WTC11 (cell line): ENCODE data around the gene REN. TPM values are rescaled to one million over a fixed set of nuclear protein-coding genes. Genes with fewer than 3 reads are reported as not detected.

Experiments
- ATAC-seq: fragments of 200-7000 bp; cut with Tn5 transposase; 2 replicates; pipeline ENCODE4 v1.10.0; 2021; ENCODE audit warnings: mild to moderate bottlenecking, moderate library complexity
- CTCF ChIA-PET: fragments of 300-600 bp; sonication (Branson Sonifier 250); formaldehyde crosslinking; loops from one replicate; lab custom pipeline; 2021; ENCODE audit warnings: antibody characterized with exemption; lab: Charles Lee
- POLR2A ChIA-PET: fragments of 350-600 bp; sonication (Branson Sonifier 250); formaldehyde crosslinking; loops from one replicate; lab custom pipeline; 2021; ENCODE audit warnings: antibody characterized with exemption; lab: Charles Lee
- DNase-seq: peaks from one replicate; pipeline ENCODE4 v3.0.0; 2021; ENCODE audit warnings: low spot score
- H3K27ac Mint-ChIP-seq: 2 replicates; pipeline ENCODE4 v1.8.0; 2021; ENCODE audit warnings: mixed read lengths
- H3K27me3 Mint-ChIP-seq: 2 replicates; pipeline ENCODE4 v1.8.0; 2021; ENCODE audit warnings: low read depth, mild to moderate bottlenecking, moderate library complexity, mixed read lengths
- H3K36me3 Mint-ChIP-seq: 2 replicates; pipeline ENCODE4 v1.8.0; 2021; ENCODE audit warnings: mixed read lengths
- H3K4me1 Mint-ChIP-seq: 2 replicates; pipeline ENCODE4 v1.8.0; 2022; ENCODE audit warnings: mixed read lengths
- H3K4me3 Mint-ChIP-seq: 2 replicates; pipeline ENCODE4 v1.8.0; 2021; ENCODE audit warnings: mild to moderate bottlenecking, moderate library complexity, mixed read lengths
- H3K9me3 Mint-ChIP-seq: 2 replicates; pipeline ENCODE4 v1.8.0; 2021; ENCODE audit warnings: mixed read lengths
- CREM ChIP-seq: sonication (generic); formaldehyde crosslinking; IDR thresholded peaks from 2 replicates; pipeline ENCODE4 v1.8.1; 2022; ENCODE audit warnings: mild to moderate bottlenecking, missing genetic modification reagents, moderate library complexity
- ETV6 ChIP-seq: sonication (generic); formaldehyde crosslinking; IDR thresholded peaks from 2 replicates; pipeline ENCODE4 v1.8.1; 2022; ENCODE audit warnings: mild to moderate bottlenecking, missing genetic modification reagents
- GRHL2 ChIP-seq: fragments of 250-450 bp; sonication (Bioruptor Pico); IDR thresholded peaks from 2 replicates; pipeline ENCODE4 v1.8.0; 2022; ENCODE audit warnings: mild to moderate bottlenecking, moderate library complexity; ENCODE audit not compliant: insufficient replicate concordance, severe bottlenecking
- JAZF1 ChIP-seq: fragments of 250-450 bp; sonication (Bioruptor Pico); IDR thresholded peaks from 2 replicates; pipeline ENCODE4 v1.9.0; 2021; ENCODE audit warnings: moderate library complexity, mild to moderate bottlenecking, inconsistent platforms
- PRRX2 ChIP-seq: fragments of 250-450 bp; sonication (Bioruptor Pico); IDR thresholded peaks from 2 replicates; pipeline ENCODE4 v1.8.0; 2021; ENCODE audit warnings: mild to moderate bottlenecking
- ZNF317 ChIP-seq: sonication (generic); formaldehyde crosslinking; IDR thresholded peaks from 2 replicates; pipeline ENCODE4 v1.8.1; 2023; ENCODE audit warnings: low read depth, mild to moderate bottlenecking, moderate library complexity, missing genetic modification reagents, borderline replicate concordance
- ZNF671 ChIP-seq: fragments of 250-450 bp; sonication (Bioruptor Pico); IDR thresholded peaks from 2 replicates; pipeline ENCODE4 v1.8.0; 2021; ENCODE audit warnings: mild to moderate bottlenecking
- total RNA-seq: library from RNA; stranded (reverse); gene quantifications from 3 replicates; pipeline ENCODE4 v1.2.3, GENCODE V29; 2021
- TF ChIP-seq, protein P1 (sequence below): sonication (generic); formaldehyde crosslinking; IDR thresholded peaks from 2 replicates; pipeline ENCODE4 v1.8.0; 2023; ENCODE audit warnings: missing genetic modification reagents
- TF ChIP-seq, protein P2 (sequence below): fragments of 250-450 bp; sonication (Bioruptor Pico); IDR thresholded peaks from 2 replicates; pipeline ENCODE4 v2.1.2; 2022; ENCODE audit warnings: mild to moderate bottlenecking, moderate library complexity
- TF ChIP-seq, protein P3 (sequence below): sonication (generic); formaldehyde crosslinking; IDR thresholded peaks from 2 replicates; pipeline ENCODE4 v1.8.0; 2022; ENCODE audit warnings: mild to moderate bottlenecking, missing genetic modification reagents
- TF ChIP-seq, protein P4 (sequence below): sonication (generic); formaldehyde crosslinking; IDR thresholded peaks from 2 replicates; pipeline ENCODE4 v1.8.0; 2022; ENCODE audit warnings: missing genetic modification reagents
- TF ChIP-seq, protein P5 (sequence below): sonication (generic); formaldehyde crosslinking; IDR thresholded peaks from 2 replicates; pipeline ENCODE4 v1.8.1; 2022; ENCODE audit warnings: mild to moderate bottlenecking, moderate library complexity, missing genetic modification reagents
- TF ChIP-seq, protein P6 (sequence below): sonication (generic); formaldehyde crosslinking; IDR thresholded peaks from 2 replicates; pipeline ENCODE4 v1.8.1; 2023; ENCODE audit warnings: mild to moderate bottlenecking, missing genetic modification reagents

The REN gene
- total RNA-seq, 1 experiment from 2014 or later = not detected

DNA sequence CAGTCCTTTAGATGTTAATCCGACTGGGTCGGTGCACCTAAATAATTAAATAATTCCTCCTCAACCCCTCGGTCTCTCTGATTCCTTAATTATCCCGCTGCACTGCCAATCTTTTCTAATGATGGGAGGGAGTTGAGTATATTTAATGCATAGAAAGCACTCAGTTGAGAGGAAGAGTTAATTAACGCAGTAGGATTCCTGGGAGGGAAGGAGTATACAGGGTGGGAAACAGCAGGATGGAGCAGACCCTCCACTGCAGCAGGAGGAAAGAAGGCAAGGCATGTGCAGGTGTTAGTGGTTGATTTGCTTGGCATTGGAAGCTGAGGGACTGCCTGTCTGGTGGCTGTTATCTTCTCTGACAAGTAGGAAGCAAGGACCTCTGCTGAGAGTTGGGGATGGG, 9.9 kb upstream of the REN start (continued):
- TF ChIP-seq, protein P1, sequence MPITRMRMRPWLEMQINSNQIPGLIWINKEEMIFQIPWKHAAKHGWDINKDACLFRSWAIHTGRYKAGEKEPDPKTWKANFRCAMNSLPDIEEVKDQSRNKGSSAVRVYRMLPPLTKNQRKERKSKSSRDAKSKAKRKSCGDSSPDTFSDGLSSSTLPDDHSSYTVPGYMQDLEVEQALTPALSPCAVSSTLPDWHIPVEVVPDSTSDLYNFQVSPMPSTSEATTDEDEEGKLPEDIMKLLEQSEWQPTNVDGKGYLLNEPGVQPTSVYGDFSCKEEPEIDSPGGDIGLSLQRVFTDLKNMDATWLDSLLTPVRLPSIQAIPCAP = no peak
- TF ChIP-seq, protein P2, sequence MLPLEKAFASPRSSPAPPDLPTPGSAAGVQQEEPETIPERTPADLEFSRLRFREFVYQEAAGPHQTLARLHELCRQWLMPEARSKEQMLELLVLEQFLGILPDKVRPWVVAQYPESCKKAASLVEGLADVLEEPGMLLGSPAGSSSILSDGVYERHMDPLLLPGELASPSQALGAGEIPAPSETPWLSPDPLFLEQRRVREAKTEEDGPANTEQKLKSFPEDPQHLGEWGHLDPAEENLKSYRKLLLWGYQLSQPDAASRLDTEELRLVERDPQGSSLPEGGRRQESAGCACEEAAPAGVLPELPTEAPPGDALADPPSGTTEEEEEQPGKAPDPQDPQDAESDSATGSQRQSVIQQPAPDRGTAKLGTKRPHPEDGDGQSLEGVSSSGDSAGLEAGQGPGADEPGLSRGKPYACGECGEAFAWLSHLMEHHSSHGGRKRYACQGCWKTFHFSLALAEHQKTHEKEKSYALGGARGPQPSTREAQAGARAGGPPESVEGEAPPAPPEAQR = no peak
- TF ChIP-seq, protein P3, sequence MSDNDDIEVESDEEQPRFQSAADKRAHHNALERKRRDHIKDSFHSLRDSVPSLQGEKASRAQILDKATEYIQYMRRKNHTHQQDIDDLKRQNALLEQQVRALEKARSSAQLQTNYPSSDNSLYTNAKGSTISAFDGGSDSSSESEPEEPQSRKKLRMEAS (CRISPR knock-in tag) = no peak

DNA sequence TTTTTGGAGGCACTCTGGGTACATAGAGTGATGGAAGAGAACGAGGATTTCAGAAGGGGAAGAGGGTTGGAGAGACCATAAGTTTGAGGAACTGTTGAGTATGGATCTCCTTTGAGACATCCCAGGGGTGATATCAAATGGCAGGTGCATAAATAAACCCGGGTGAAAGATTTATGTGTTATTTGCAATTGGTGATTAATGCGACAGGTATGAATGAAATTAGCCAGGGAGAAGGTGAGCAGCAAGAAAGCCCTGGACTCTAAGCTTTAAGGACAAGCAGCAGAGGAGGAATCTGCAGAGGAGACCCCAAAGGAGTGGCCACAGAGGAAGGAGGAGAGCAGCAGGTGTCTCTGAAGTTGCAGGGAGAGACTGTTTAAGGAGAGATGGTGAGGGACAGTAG, 8.8 kb upstream of the REN start:
- TF ChIP-seq ZNF317 (CRISPR knock-in tag) (no peak), GRHL2 (CRISPR knock-in tag) (no peak), JAZF1 (no peak), PRRX2 (CRISPR knock-in tag) (no peak)
- TF ChIP-seq, protein P2 = no peak
- TF ChIP-seq, protein P4, sequence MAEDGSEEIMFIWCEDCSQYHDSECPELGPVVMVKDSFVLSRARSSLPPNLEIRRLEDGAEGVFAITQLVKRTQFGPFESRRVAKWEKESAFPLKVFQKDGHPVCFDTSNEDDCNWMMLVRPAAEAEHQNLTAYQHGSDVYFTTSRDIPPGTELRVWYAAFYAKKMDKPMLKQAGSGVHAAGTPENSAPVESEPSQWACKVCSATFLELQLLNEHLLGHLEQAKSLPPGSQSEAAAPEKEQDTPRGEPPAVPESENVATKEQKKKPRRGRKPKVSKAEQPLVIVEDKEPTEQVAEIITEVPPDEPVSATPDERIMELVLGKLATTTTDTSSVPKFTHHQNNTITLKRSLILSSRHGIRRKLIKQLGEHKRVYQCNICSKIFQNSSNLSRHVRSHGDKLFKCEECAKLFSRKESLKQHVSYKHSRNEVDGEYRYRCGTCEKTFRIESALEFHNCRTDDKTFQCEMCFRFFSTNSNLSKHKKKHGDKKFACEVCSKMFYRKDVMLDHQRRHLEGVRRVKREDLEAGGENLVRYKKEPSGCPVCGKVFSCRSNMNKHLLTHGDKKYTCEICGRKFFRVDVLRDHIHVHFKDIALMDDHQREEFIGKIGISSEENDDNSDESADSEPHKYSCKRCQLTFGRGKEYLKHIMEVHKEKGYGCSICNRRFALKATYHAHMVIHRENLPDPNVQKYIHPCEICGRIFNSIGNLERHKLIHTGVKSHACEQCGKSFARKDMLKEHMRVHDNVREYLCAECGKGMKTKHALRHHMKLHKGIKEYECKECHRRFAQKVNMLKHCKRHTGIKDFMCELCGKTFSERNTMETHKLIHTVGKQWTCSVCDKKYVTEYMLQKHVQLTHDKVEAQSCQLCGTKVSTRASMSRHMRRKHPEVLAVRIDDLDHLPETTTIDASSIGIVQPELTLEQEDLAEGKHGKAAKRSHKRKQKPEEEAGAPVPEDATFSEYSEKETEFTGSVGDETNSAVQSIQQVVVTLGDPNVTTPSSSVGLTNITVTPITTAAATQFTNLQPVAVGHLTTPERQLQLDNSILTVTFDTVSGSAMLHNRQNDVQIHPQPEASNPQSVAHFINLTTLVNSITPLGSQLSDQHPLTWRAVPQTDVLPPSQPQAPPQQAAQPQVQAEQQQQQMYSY (CRISPR knock-in tag) = no peak
- POLR2A ChIA-PET = no interaction called here
- H3K27me3 Mint-ChIP-seq = peaks cover 44% of the 10 kb centered on the region
- no peak overlapping the region for H3K27ac Mint-ChIP-seq
- H3K9me3 Mint-ChIP-seq = peaks cover 27% of the 10 kb centered on the region
- H3K4me1 Mint-ChIP-seq = no peaks in the 10 kb centered on the region
- H3K36me3 Mint-ChIP-seq = peaks cover 14% of the 10 kb centered on the region
- no peak overlapping the region for H3K4me3 Mint-ChIP-seq
- no peak for ATAC-seq
- CTCF ChIA-PET = interaction anchor here (1.4 to 2.0 kb wide), 3 partner anchors 13 to 39 kb away, joined by 5 to 9 read pairs (median 5); partner anchors contain the start of gene GOLT1A
- no peak for DNase-seq

DNA sequence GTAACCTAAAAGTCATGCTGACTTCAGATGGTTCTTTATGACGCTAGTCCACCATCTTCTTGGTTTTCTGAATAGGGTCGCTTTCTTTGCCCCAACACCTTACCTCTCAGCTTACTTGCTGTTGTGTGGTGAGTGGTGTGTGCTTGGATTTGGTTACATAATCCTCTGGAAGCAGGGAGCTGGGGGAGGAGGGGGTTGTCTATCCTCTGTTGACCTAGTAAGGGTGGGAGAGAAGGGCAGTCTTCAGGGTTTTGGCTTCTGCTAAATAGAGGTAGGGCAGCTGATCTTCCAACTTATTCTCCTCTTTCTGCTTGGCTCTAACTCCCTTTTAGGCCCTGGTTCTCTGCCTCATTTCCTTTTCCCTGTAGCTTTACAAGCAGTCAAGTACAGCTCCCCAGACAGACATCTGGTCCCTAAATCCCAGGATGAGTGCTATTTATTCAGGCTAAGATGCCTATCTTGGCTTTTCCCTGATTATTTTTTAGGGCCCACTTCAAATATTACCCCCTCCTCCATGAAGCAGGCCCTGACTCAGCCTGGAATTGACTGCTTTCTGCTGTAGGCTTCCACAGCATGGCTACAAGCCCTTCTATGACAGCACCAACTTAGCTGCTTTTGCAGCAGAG, 6.4 kb upstream of the REN start:
- ATAC-seq (no peak), DNase-seq (no peak)
- CTCF ChIA-PET = interaction anchor here (0.8 to 2.2 kb wide), 2 partner anchors 10 to 35 kb away, joined by 4 to 6 read pairs; no protein-coding TSS in a partner anchor
- peaks cover 22% of the 10 kb centered on the region for H3K27me3 Mint-ChIP-seq
- H3K36me3 Mint-ChIP-seq = peaks cover 25% of the 10 kb centered on the region
- peaks cover 42% of the 10 kb centered on the region for H3K9me3 Mint-ChIP-seq
- TF ChIP-seq CREM (CRISPR knock-in tag) (no peak), ZNF671 (no peak), ETV6 (CRISPR knock-in tag) (no peak)
- TF ChIP-seq, protein P5, sequence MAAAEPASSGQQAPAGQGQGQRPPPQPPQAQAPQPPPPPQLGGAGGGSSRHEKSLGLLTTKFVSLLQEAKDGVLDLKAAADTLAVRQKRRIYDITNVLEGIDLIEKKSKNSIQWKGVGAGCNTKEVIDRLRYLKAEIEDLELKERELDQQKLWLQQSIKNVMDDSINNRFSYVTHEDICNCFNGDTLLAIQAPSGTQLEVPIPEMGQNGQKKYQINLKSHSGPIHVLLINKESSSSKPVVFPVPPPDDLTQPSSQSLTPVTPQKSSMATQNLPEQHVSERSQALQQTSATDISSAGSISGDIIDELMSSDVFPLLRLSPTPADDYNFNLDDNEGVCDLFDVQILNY (CRISPR knock-in tag) = no peak
- TF ChIP-seq, protein P6, sequence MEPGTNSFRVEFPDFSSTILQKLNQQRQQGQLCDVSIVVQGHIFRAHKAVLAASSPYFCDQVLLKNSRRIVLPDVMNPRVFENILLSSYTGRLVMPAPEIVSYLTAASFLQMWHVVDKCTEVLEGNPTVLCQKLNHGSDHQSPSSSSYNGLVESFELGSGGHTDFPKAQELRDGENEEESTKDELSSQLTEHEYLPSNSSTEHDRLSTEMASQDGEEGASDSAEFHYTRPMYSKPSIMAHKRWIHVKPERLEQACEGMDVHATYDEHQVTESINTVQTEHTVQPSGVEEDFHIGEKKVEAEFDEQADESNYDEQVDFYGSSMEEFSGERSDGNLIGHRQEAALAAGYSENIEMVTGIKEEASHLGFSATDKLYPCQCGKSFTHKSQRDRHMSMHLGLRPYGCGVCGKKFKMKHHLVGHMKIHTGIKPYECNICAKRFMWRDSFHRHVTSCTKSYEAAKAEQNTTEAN (CRISPR knock-in tag) = no peak
- no peak overlapping the region for H3K4me3 Mint-ChIP-seq
- H3K27ac Mint-ChIP-seq = no peak overlapping the region
- POLR2A ChIA-PET = no interaction called here
- no peaks in the 10 kb centered on the region for H3K4me1 Mint-ChIP-seq
